Measurements from ENCODE around the gene EFEMP2. TPM values are rescaled to one million over a fixed set of nuclear protein-coding genes. Genes with fewer than 3 reads are reported as not detected.

The EFEMP2 gene
- total RNA-seq, 4 donors from 2014 or later: 70.7 to 125 (median 91.4) TPM

DNA sequence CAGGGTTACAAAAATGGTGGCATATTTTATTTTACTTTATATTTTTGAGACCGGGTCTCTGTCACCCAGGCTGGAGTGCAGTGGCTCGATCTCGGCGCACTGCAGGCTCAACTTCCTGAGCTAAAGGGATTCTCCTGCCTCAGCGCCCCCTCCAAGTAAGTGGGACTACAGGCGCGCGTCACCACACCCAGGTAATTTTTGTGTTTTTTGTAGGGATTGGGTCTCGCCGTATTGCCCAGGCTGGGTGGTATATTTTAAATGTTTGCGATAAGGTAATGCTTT lies 28.2 kb upstream of the EFEMP2 start:
- DNase-seq: no peak
- no peak for TF ChIP-seq CTCF (IDR thresholded peaks at IDR 0.05)
- no peak for TF ChIP-seq POLR2A (IDR thresholded peaks at IDR 0.05)
- intact Hi-C loops (cut with DNase I): no loop called here
- Histone ChIP-seq H3K4me1 (peaks cover 13 to 15% of the 10 kb centered on the region in 2 donors), H3K27ac (no peak overlapping the region), H3K9me3 (no peaks in the 10 kb centered on the region), H3K36me3 (no peaks in the 10 kb centered on the region), H3K4me3 (replicated peaks in 1 of 3) (no peak overlapping the region), H3K27me3 (peaks cover 9% of the 10 kb centered on the region)
- WGBS, 2 donors: 58 to 70% methylated on average over 11 of the region's 11 CpGs

- WGBS, 2 donors: 2 to 5% methylated on average over 8 to 43 of the region's 80 CpGs
Measured at GRCh38 chr11:65900125-65900898, 27.7 kb upstream of the EFEMP2 start, which contains the start of gene FOSL1. FOSL1 (minus strand) TSS chr11:65900388; CDS start chr11:65900339, 49 bp downstream.

GRCh38 chr11:65899356-65900124 lies 26.9 kb upstream of the EFEMP2 start:
- no peak for TF ChIP-seq CTCF (IDR thresholded peaks at IDR 0.05)
- no peak for TF ChIP-seq POLR2A (IDR thresholded peaks at IDR 0.05)
- intact Hi-C loops (cut with DNase I): no loop called here
- Histone ChIP-seq H3K4me3 (replicated peaks in 1 of 3) (peak overlapping the region in 2 of 3 donors; percentile 37 to 46), H3K27ac (peak overlapping the region in 2 of 3 donors; percentile 30 to 42), H3K4me1 (peaks cover 13 to 15% of the 10 kb centered on the region in 2 donors), H3K27me3 (peaks cover 9% of the 10 kb centered on the region), H3K36me3 (no peaks in the 10 kb centered on the region), H3K9me3 (no peaks in the 10 kb centered on the region)
- 1 to 4% methylated on average over 9 to 15 of the region's 78 CpGs for WGBS, 2 donors
- peak; percentile 40 to 41 for DNase-seq

More at GRCh38 chr11:65900125-65900898, 27.7 kb upstream of the EFEMP2 start, which contains the start of gene FOSL1:
- Histone ChIP-seq H3K9me3 (no peaks in the 10 kb centered on the region), H3K36me3 (no peaks in the 10 kb centered on the region), H3K4me3 (replicated peaks in 1 of 3) (peak within 1 kb of the TSS in 2 of 3 donors; percentile 37 to 46), H3K4me1 (peaks cover 13 to 15% of the 10 kb centered on the region in 2 donors), H3K27ac (peak within 1 kb of the TSS in 2 of 3 donors; percentile 30 to 42), H3K27me3 (peaks cover 9% of the 10 kb centered on the region)
- TF ChIP-seq CTCF (IDR thresholded peaks at IDR 0.05) (no peak), POLR2A (IDR thresholded peaks at IDR 0.05) (peak in 1 of 2 donors; percentile 49)
- peak; percentile 93 to 97 for DNase-seq
- intact Hi-C loops (cut with DNase I): no loop called here

GRCh38 chr11:65898656-65899355 lies 26.2 kb upstream of the EFEMP2 start:
- H3K4me3 ChIP-seq (replicated peaks in 1 of 3): peak overlapping the region in 1 of 3 donors; percentile 46
- DNase-seq: no peak
- H3K27ac ChIP-seq: no peak overlapping the region
- intact Hi-C loops (cut with DNase I): no loop called here
- H3K36me3 ChIP-seq: no peaks in the 10 kb centered on the region
- H3K27me3 ChIP-seq: peaks cover 9% of the 10 kb centered on the region
- no peaks in the 10 kb centered on the region for H3K9me3 ChIP-seq
- 29 to 66% methylated on average over 9 to 27 of the region's 28 CpGs for WGBS, 2 donors
- TF ChIP-seq POLR2A (IDR thresholded peaks at IDR 0.05): no peak
- no peak for TF ChIP-seq CTCF (IDR thresholded peaks at IDR 0.05)
- peaks cover 14 to 15% of the 10 kb centered on the region in 2 donors for H3K4me1 ChIP-seq
